Measurements from ENCODE around the gene LRP8.

GRCh38 chr1:53274541-53275185 lies 53.2 kb downstream of the LRP8 start:
- no peak for TF ChIP-seq CTCF (IDR thresholded peaks at IDR 0.05)
- TF ChIP-seq POLR2A (IDR thresholded peaks at IDR 0.05) = no peak
